ENCODE results near the gene IRF1. TPM values are rescaled to one million over a fixed set of nuclear protein-coding genes. Genes with fewer than 3 reads are reported as not detected.

Gene IRF1
- total RNA-seq, 2 donors from 2014 or later, result 42.2 to 47.0 TPM

- DNase-seq (ENCODE audit: low spot score), result peak; percentile 83
Observed at GRCh38 chr5:132496631-132497487, 6.3 kb upstream of the IRF1 start.

GRCh38 chr5:132496191-132496630 is 5.6 kb upstream of the IRF1 start:
- peak; percentile 95 for DNase-seq (ENCODE audit: low spot score)
- TF ChIP-seq POLR2A (IDR thresholded peaks at IDR 0.05), result no peak
- TF ChIP-seq CTCF (IDR thresholded peaks at IDR 0.05), result no peak
- TF ChIP-seq POLR2AphosphoS5 (IDR thresholded peaks at IDR 0.05), result no peak
- no peaks in the 10 kb centered on the region for H3K9me3 ChIP-seq
- H3K4me3 ChIP-seq, result peak overlapping the region; percentile 71 to 76
- WGBS, result 1% methylated on average over 18 of the region's 18 CpGs
- H3K27me3 ChIP-seq (replicated peaks; ENCODE audit: insufficient read depth), result no peaks in the 10 kb centered on the region
- peaks cover 1% of the 10 kb centered on the region for H3K4me1 ChIP-seq (replicated peaks)
- intact Hi-C loops (cut with DNase I), result loop anchor here (10.0 kb wide), 2 partner anchors 201 to 241 kb away; partner anchors contain the start of genes PDLIM4 and SLC22A4
- no peaks in the 10 kb centered on the region for H3K36me3 ChIP-seq
- H3K27ac ChIP-seq, result peak overlapping the region; percentile 94 to 96

More at GRCh38 chr5:132496631-132497487, 6.3 kb upstream of the IRF1 start:
- WGBS, result 3% methylated on average over 48 of the region's 62 CpGs
- Histone ChIP-seq H3K36me3 (no peaks in the 10 kb centered on the region), H3K4me1 (replicated peaks) (no peaks in the 10 kb centered on the region), H3K9me3 (no peaks in the 10 kb centered on the region), H3K4me3 (peak overlapping the region; percentile 71 to 76), H3K27ac (peak overlapping the region; percentile 94 to 96), H3K27me3 (replicated peaks; ENCODE audit: insufficient read depth) (no peaks in the 10 kb centered on the region)
- TF ChIP-seq POLR2A (IDR thresholded peaks at IDR 0.05) (peak; percentile 56), CTCF (IDR thresholded peaks at IDR 0.05) (no peak), POLR2AphosphoS5 (IDR thresholded peaks at IDR 0.05) (peak; percentile 13)
- intact Hi-C loops (cut with DNase I), result loop anchor here (10.0 kb wide), 2 partner anchors 202 to 242 kb away; partner anchors contain the start of genes PDLIM4 and SLC22A4

- no peaks in the 10 kb centered on the region for H3K9me3 ChIP-seq
- intact Hi-C loops (cut with DNase I), result loop anchor here (10.0 kb wide), 2 partner anchors 201 to 241 kb away; partner anchors contain the start of genes PDLIM4 and SLC22A4
Observed at GRCh38 chr5:132495667-132496190, 5.2 kb upstream of the IRF1 start.

GRCh38 chr5:132493821-132494220 is 3.2 kb upstream of the IRF1 start:
- DNase-seq (ENCODE audit: low spot score), result no peak
- TF ChIP-seq CTCF (IDR thresholded peaks at IDR 0.05), result no peak
- no peak for TF ChIP-seq POLR2A (IDR thresholded peaks at IDR 0.05)
- no peak for TF ChIP-seq POLR2AphosphoS5 (IDR thresholded peaks at IDR 0.05)
- Histone ChIP-seq H3K4me3 (no peak overlapping the region), H3K36me3 (no peaks in the 10 kb centered on the region), H3K27me3 (replicated peaks; ENCODE audit: insufficient read depth) (no peaks in the 10 kb centered on the region), H3K27ac (peak overlapping the region in 1 of 2 donors; percentile 94), H3K9me3 (no peaks in the 10 kb centered on the region), H3K4me1 (replicated peaks) (peaks cover 3% of the 10 kb centered on the region)
- intact Hi-C loops (cut with DNase I), result loop anchor here (10.0 kb wide), 2 partner anchors 199 to 239 kb away; partner anchors contain the start of genes PDLIM4 and SLC22A4
- WGBS, result 97% methylated on average over 2 of the region's 2 CpGs

More at GRCh38 chr5:132495667-132496190, 5.2 kb upstream of the IRF1 start:
- Histone ChIP-seq H3K4me3 (peak overlapping the region; percentile 71 to 76), H3K27ac (peak overlapping the region; percentile 94 to 96), H3K27me3 (replicated peaks; ENCODE audit: insufficient read depth) (no peaks in the 10 kb centered on the region), H3K36me3 (no peaks in the 10 kb centered on the region), H3K4me1 (replicated peaks) (peaks cover 3% of the 10 kb centered on the region)
- TF ChIP-seq CTCF (IDR thresholded peaks at IDR 0.05) (peak in 1 of 4 experiments; percentile 1), POLR2AphosphoS5 (IDR thresholded peaks at IDR 0.05) (peak; percentile 38), POLR2A (IDR thresholded peaks at IDR 0.05) (peak; percentile 21)
- DNase-seq (ENCODE audit: low spot score), result peak; percentile 81
- WGBS, result under 1% methylated on average over 20 of the region's 30 CpGs

All from prostate gland (tissue), 2 donors.